ENCODE measurements around the gene SBF2. TPM values are rescaled to one million over a fixed set of nuclear protein-coding genes. Genes with fewer than 3 reads are reported as not detected.

SBF2 gene
- total and polyA plus RNA-seq, 2 of the 13 experiments (the other 11 are each of a cell fraction or from before 2014, with no cell fraction given), result 24.0 to 45.8 TPM

DNA sequence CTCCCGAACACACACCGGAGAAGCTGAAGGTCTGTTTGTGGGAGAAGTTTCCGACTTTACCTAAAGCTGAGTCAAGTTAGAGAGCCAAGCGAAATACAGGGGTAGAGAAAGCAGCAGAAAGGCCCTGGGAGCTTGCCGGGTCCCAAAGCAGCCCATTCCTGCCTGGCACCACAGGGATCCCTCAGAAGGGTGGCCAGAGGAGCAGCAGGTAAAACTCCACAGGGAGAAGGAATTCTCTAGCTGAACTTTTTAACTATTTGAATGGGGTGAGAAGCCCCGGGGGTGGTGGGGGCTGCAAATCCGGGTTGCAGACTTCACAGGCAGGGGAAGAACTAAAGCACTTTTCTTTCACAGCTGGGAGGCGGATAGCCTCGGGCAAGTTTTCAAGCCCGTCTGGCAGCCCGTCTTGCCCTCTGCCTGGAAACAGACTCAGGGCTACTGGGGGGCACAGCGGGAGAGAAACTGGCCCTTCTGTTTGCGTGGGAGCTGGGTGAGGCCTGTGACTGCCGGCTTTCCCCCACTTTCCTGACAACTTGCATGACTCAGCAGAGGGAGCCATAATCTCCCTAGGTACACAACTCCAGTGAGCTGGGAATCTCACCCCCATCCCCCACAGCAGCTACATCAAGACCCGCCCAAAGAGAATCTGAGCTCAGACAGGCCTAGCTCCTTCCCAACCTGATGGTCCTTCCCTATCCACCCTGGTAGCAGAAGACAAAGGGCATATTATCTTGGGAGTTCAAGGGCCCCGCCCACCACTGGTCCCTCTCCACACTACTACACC lies 311.0 kb downstream of the SBF2 start (continued):
- 0 out of 2 replicates have a peak, but pooled peaks have one; percentile 18 for TF ChIP-seq PHF21A (CRISPR knock-in tag; IDR thresholded peaks at IDR 0.05)
- no peak for TF ChIP-seq ZNF446 (CRISPR knock-in tag; IDR thresholded peaks at IDR 0.05)
- no peak for TF ChIP-seq TMF1 (CRISPR knock-in tag; IDR thresholded peaks at IDR 0.05; ENCODE audit: low read depth)
- TF ChIP-seq MED13 (CRISPR knock-in tag; IDR thresholded peaks at IDR 0.05), result no peak
- no peak for TF ChIP-seq PRPF4 (IDR thresholded peaks at IDR 0.05; ENCODE audit: low read depth, low read length, poor library complexity, severe bottlenecking)
- no peak for TF ChIP-seq HMGA1 (CRISPR knock-in tag; conservative IDR thresholded peaks at IDR 0.05)
- TF ChIP-seq ZNF205 (CRISPR knock-in tag; IDR thresholded peaks at IDR 0.05), result 0 out of 2 replicates have a peak, but pooled peaks have one; percentile 44
- no peak for TF ChIP-seq TCF7 (IDR thresholded peaks at IDR 0.05; ENCODE audit: low read depth)
- TF ChIP-seq SAP130 (CRISPR knock-in tag; IDR thresholded peaks at IDR 0.05; ENCODE audit: low read depth), result peak; percentile 23; the same call in 1 of the 2 replicates
- TF ChIP-seq NFE2L1 (CRISPR knock-in tag; IDR thresholded peaks at IDR 0.05; ENCODE audit: borderline replicate concordance), result peak; percentile 64; the same call in 1 of the 2 replicates
- peak; percentile 40; the same call in 1 of the 2 replicates for TF ChIP-seq NFE2 (CRISPR knock-in tag; IDR thresholded peaks at IDR 0.05)
- no peak for TF ChIP-seq TEAD2 (CRISPR knock-in tag; IDR thresholded peaks at IDR 0.05)
- no peak for TF ChIP-seq HNRNPH1 (optimal IDR thresholded peaks at IDR 0.05; ENCODE audit: low read depth, low read length)
- TF ChIP-seq ZFP36L1 (CRISPR knock-in tag; IDR thresholded peaks at IDR 0.05), result no peak
- peak; percentile 74 for TF ChIP-seq FOSL2 (CRISPR knock-in tag; IDR thresholded peaks at IDR 0.05)
- no peak for TF ChIP-seq TCF7L2 (IDR thresholded peaks at IDR 0.05; ENCODE audit: low read depth, low read length)
- no peak for TF ChIP-seq KDM2A (CRISPR knock-in tag; IDR thresholded peaks at IDR 0.05; ENCODE audit: borderline replicate concordance, low read depth)
- TF ChIP-seq MAFK (conservative IDR thresholded peaks at IDR 0.05 in 1 of 2, IDR thresholded peaks at IDR 0.05 in 1 of 2; ENCODE audit: low read length in 2 of 2), result peak in 1 of 2 experiments; percentile 21; a peak in 1 of 4 replicates
- TF ChIP-seq ZFY (CRISPR knock-in tag; IDR thresholded peaks at IDR 0.05), result peak; percentile 46; the same call in 1 of the 2 replicates
- TF ChIP-seq ZNF570 (CRISPR knock-in tag; IDR thresholded peaks at IDR 0.05; ENCODE audit: borderline replicate concordance), result no peak
- TF ChIP-seq EEA1 (CRISPR knock-in tag; IDR thresholded peaks at IDR 0.05; ENCODE audit: borderline replicate concordance), result no peak
- TF ChIP-seq ZNF530 (CRISPR knock-in tag; IDR thresholded peaks at IDR 0.05; ENCODE audit: low read depth), result no peak
- no peak for TF ChIP-seq ZNF761 (CRISPR knock-in tag; conservative IDR thresholded peaks at IDR 0.05)
- TF ChIP-seq ZNF510 (CRISPR knock-in tag; IDR thresholded peaks at IDR 0.05; ENCODE audit: low read depth), result no peak
- TF ChIP-seq KDM5B (CRISPR knock-in tag; IDR thresholded peaks at IDR 0.05; ENCODE audit: borderline replicate concordance), result no peak
- TF ChIP-seq MAFG (CRISPR knock-in tag; IDR thresholded peaks at IDR 0.05), result 0 out of 2 replicates have a peak, but pooled peaks have one; percentile 27
- no peak for TF ChIP-seq GATA4 (IDR thresholded peaks at IDR 0.05; ENCODE audit: borderline replicate concordance, low read depth)
- peak; percentile 50 for TF ChIP-seq CTCF (CRISPR knock-in tag; IDR thresholded peaks at IDR 0.05)
- TF ChIP-seq HOMEZ (CRISPR knock-in tag; IDR thresholded peaks at IDR 0.05; ENCODE audit: low read depth), result peak; percentile 33; the same call in 1 of the 2 replicates
- no peak for TF ChIP-seq ZNF292 (CRISPR knock-in tag; IDR thresholded peaks at IDR 0.05; ENCODE audit: borderline replicate concordance, low read depth)
